Esophagus squamous epithelium (tissue), 4 donors: ENCODE measurements around the gene ZNF106.

Source experiments
- POLR2A ChIP-seq, 4 donors: fragments of 450-650 bp; IDR thresholded peaks; one replicate each; pipeline ENCODE4 v1.6.1; 2017; ENCODE audit warnings: antibody characterized with exemption in 4 of 4, mild to moderate bottlenecking in 4 of 4, moderate library complexity in 3 of 4
- TF ChIP-seq, protein P1 (sequence below), 6 experiments: fragments of 450-650 bp in 4 of 6; fragments of 200-600 bp in 2 of 6; sonication (generic) in 2 of 6; IDR thresholded peaks; one replicate each; pipeline ENCODE4 v1.5.1; 2016 to 2019; ENCODE audit warnings: antibody characterized with exemption in 6 of 6, mild to moderate bottlenecking in 4 of 6, moderate library complexity in 4 of 6

DNA sequence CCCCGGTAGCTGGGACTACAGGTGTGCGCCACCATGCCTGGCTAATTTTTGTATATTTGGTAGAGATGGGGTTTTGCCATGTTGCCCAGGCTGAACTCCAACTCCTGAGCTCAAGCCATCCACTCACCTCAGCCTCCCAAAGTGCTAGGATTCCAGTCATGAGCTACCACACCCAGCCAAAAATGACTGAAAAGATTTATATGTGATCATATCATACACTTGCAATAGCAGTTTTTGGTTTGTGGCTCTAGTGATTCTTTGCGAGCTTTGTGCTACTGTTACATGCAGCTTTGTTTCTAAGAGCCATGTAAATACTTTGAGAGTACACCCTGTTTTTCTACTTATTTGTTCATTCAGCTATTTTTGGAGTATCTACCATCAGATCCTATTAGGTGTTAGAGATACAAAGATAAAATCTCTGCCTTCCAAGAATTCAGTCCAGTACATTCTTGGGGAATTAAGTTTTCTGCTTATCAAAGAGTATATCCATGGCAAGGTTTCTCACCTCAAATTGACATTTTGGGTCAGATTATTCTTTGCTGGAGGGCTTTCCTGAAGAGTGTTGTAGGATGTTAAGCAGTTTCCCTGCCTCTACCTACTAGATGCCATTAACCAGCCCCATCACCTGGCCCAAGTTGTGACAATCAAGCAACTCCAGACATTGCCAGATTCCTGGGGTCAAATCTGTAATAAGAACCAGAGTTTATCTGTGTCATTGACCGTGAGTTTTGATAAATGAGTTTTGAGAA, 19.5 kb upstream of the ZNF106 start:
- TF ChIP-seq, protein P1, sequence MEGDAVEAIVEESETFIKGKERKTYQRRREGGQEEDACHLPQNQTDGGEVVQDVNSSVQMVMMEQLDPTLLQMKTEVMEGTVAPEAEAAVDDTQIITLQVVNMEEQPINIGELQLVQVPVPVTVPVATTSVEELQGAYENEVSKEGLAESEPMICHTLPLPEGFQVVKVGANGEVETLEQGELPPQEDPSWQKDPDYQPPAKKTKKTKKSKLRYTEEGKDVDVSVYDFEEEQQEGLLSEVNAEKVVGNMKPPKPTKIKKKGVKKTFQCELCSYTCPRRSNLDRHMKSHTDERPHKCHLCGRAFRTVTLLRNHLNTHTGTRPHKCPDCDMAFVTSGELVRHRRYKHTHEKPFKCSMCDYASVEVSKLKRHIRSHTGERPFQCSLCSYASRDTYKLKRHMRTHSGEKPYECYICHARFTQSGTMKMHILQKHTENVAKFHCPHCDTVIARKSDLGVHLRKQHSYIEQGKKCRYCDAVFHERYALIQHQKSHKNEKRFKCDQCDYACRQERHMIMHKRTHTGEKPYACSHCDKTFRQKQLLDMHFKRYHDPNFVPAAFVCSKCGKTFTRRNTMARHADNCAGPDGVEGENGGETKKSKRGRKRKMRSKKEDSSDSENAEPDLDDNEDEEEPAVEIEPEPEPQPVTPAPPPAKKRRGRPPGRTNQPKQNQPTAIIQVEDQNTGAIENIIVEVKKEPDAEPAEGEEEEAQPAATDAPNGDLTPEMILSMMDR (IDR thresholded peaks at IDR 0.05), result no peak
- TF ChIP-seq POLR2A (IDR thresholded peaks at IDR 0.05), result no peak
